WTC11 (cell line): ENCODE results near the gene PANK4. TPM values are rescaled to one million over a fixed set of nuclear protein-coding genes. Genes with fewer than 3 reads are reported as not detected.

Source experiments
- ATAC-seq: fragments of 200-7000 bp; cut with Tn5 transposase; 2 replicates; pipeline ENCODE4 v1.10.0; 2021; ENCODE audit warnings: mild to moderate bottlenecking, moderate library complexity
- CTCF ChIA-PET: fragments of 300-600 bp; sonication (Branson Sonifier 250); formaldehyde crosslinking; loops from one replicate; lab custom pipeline; 2021; ENCODE audit warnings: antibody characterized with exemption; lab: Charles Lee
- POLR2A ChIA-PET: fragments of 350-600 bp; sonication (Branson Sonifier 250); formaldehyde crosslinking; loops from one replicate; lab custom pipeline; 2021; ENCODE audit warnings: antibody characterized with exemption; lab: Charles Lee
- DNase-seq: peaks from one replicate; pipeline ENCODE4 v3.0.0; 2021; ENCODE audit warnings: low spot score
- H3K27ac Mint-ChIP-seq: 2 replicates; pipeline ENCODE4 v1.8.0; 2021; ENCODE audit warnings: mixed read lengths
- H3K27me3 Mint-ChIP-seq: 2 replicates; pipeline ENCODE4 v1.8.0; 2021; ENCODE audit warnings: low read depth, mild to moderate bottlenecking, moderate library complexity, mixed read lengths
- H3K36me3 Mint-ChIP-seq: 2 replicates; pipeline ENCODE4 v1.8.0; 2021; ENCODE audit warnings: mixed read lengths
- H3K4me1 Mint-ChIP-seq: 2 replicates; pipeline ENCODE4 v1.8.0; 2022; ENCODE audit warnings: mixed read lengths
- H3K4me3 Mint-ChIP-seq: 2 replicates; pipeline ENCODE4 v1.8.0; 2021; ENCODE audit warnings: mild to moderate bottlenecking, moderate library complexity, mixed read lengths
- H3K9me3 Mint-ChIP-seq: 2 replicates; pipeline ENCODE4 v1.8.0; 2021; ENCODE audit warnings: mixed read lengths
- ELF4 ChIP-seq: sonication (generic); formaldehyde crosslinking; IDR thresholded peaks from 2 replicates; pipeline ENCODE4 v1.8.1; 2022; ENCODE audit warnings: low read depth, mild to moderate bottlenecking, moderate library complexity, missing genetic modification reagents
- EMX1 ChIP-seq: fragments of 250-450 bp; sonication (Bioruptor Pico); IDR thresholded peaks from 2 replicates; pipeline ENCODE4 v1.8.0; 2021; ENCODE audit warnings: mild to moderate bottlenecking
- FOXJ3 ChIP-seq: sonication (generic); formaldehyde crosslinking; IDR thresholded peaks from 2 replicates; pipeline ENCODE4 v1.9.0; 2021; ENCODE audit warnings: missing genetic modification reagents, mild to moderate bottlenecking, borderline replicate concordance
- GRHL2 ChIP-seq: fragments of 250-450 bp; sonication (Bioruptor Pico); IDR thresholded peaks from 2 replicates; pipeline ENCODE4 v1.8.0; 2022; ENCODE audit warnings: mild to moderate bottlenecking, moderate library complexity; ENCODE audit not compliant: insufficient replicate concordance, severe bottlenecking
- HMGA2 ChIP-seq: fragments of 250-450 bp; sonication (Bioruptor Pico); IDR thresholded peaks from 2 replicates; pipeline ENCODE4 v1.4.0; 2021; ENCODE audit warnings: mild to moderate bottlenecking, moderate library complexity
- NR3C1 ChIP-seq: sonication (generic); formaldehyde crosslinking; conservative IDR thresholded peaks from 2 replicates; pipeline ENCODE4 v1.8.1; 2023; ENCODE audit warnings: low read depth, mild to moderate bottlenecking, missing genetic modification reagents
- OVOL2 ChIP-seq: fragments of 250-450 bp; sonication (Bioruptor Pico); IDR thresholded peaks from 2 replicates; pipeline ENCODE4 v1.9.0; 2021; ENCODE audit warnings: mild to moderate bottlenecking, borderline replicate concordance
- SOX15 ChIP-seq: fragments of 250-450 bp; sonication (Bioruptor Pico); IDR thresholded peaks from 2 replicates; pipeline ENCODE4 v1.9.0; 2021; ENCODE audit warnings: mild to moderate bottlenecking
- ZBTB21 ChIP-seq: sonication (generic); formaldehyde crosslinking; IDR thresholded peaks from 2 replicates; pipeline ENCODE4 v1.8.1; 2023; ENCODE audit warnings: mild to moderate bottlenecking, missing genetic modification reagents, borderline replicate concordance
- ZMAT4 ChIP-seq: fragments of 250-450 bp; sonication (Bioruptor Pico); IDR thresholded peaks from 2 replicates; pipeline ENCODE4 v1.9.0; 2021; ENCODE audit warnings: mild to moderate bottlenecking
- ZNF263 ChIP-seq: sonication (generic); formaldehyde crosslinking; IDR thresholded peaks from 2 replicates; pipeline ENCODE4 v1.8.1; 2022; ENCODE audit warnings: low read depth, mild to moderate bottlenecking, moderate library complexity, missing genetic modification reagents
- ZNF512 ChIP-seq: sonication (generic); formaldehyde crosslinking; IDR thresholded peaks from 2 replicates; pipeline ENCODE4 v1.8.1; 2022; ENCODE audit warnings: missing genetic modification reagents, borderline replicate concordance
- total RNA-seq: library from RNA; stranded (reverse); gene quantifications from 3 replicates; pipeline ENCODE4 v1.2.3, GENCODE V29; 2021
- TF ChIP-seq, protein P1 (sequence below): sonication (generic); formaldehyde crosslinking; IDR thresholded peaks from 2 replicates; pipeline ENCODE4 v1.8.1; 2022; ENCODE audit warnings: mild to moderate bottlenecking, moderate library complexity, missing genetic modification reagents
- TF ChIP-seq, protein P2 (sequence below): sonication (generic); formaldehyde crosslinking; IDR thresholded peaks from 2 replicates; pipeline ENCODE4 v1.8.1; 2023; ENCODE audit warnings: mild to moderate bottlenecking, missing genetic modification reagents
- TF ChIP-seq, protein P3 (sequence below): fragments of 250-450 bp; sonication (Bioruptor Pico); IDR thresholded peaks from 2 replicates; pipeline ENCODE4 v1.9.0; 2021; ENCODE audit warnings: moderate library complexity, mild to moderate bottlenecking, inconsistent platforms, borderline replicate concordance
- TF ChIP-seq, protein P4 (sequence below): sonication (generic); formaldehyde crosslinking; conservative IDR thresholded peaks from 2 replicates; pipeline ENCODE4 v1.8.1; 2022; ENCODE audit warnings: mild to moderate bottlenecking, missing genetic modification reagents
- TF ChIP-seq, protein P5 (sequence below): sonication (generic); formaldehyde crosslinking; IDR thresholded peaks from 2 replicates; pipeline ENCODE4 v1.8.0; 2022; ENCODE audit warnings: missing genetic modification reagents

Gene PANK4
- total RNA-seq, 1 experiment from 2014 or later, result 52.5 TPM

GRCh38 chr1:2560299-2561073 is 34.1 kb upstream of the PANK4 start:
- Mint-ChIP-seq H3K4me1 (peaks cover 6% of the 10 kb centered on the region; the same call in 1 of the 2 replicates), H3K27ac (no peak overlapping the region), H3K27me3 (no peaks in the 10 kb centered on the region), H3K4me3 (no peak overlapping the region), H3K9me3 (no peaks in the 10 kb centered on the region), H3K36me3 (no peaks in the 10 kb centered on the region)
- ChIA-PET POLR2A (interaction anchor here (0.6 kb wide), 1 partner anchor 12 kb away, joined by 3 read pairs; no protein-coding TSS in a partner anchor), CTCF (interaction anchor here (0.6 to 3.8 kb wide), 9 partner anchors 13 to 792 kb away, joined by 3 to 28 read pairs (median 8); partner anchors contain the start of gene PRXL2B)
- no peak for DNase-seq
- no peak for ATAC-seq
- TF ChIP-seq ZBTB21 (CRISPR knock-in tag), result no peak
- no peak for TF ChIP-seq ZNF263
- no peak for TF ChIP-seq FOXJ3 (CRISPR knock-in tag)
- no peak for TF ChIP-seq NR3C1 (CRISPR knock-in tag)
- TF ChIP-seq, protein P1, sequence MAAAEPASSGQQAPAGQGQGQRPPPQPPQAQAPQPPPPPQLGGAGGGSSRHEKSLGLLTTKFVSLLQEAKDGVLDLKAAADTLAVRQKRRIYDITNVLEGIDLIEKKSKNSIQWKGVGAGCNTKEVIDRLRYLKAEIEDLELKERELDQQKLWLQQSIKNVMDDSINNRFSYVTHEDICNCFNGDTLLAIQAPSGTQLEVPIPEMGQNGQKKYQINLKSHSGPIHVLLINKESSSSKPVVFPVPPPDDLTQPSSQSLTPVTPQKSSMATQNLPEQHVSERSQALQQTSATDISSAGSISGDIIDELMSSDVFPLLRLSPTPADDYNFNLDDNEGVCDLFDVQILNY (CRISPR knock-in tag), result no peak
- TF ChIP-seq, protein P2, sequence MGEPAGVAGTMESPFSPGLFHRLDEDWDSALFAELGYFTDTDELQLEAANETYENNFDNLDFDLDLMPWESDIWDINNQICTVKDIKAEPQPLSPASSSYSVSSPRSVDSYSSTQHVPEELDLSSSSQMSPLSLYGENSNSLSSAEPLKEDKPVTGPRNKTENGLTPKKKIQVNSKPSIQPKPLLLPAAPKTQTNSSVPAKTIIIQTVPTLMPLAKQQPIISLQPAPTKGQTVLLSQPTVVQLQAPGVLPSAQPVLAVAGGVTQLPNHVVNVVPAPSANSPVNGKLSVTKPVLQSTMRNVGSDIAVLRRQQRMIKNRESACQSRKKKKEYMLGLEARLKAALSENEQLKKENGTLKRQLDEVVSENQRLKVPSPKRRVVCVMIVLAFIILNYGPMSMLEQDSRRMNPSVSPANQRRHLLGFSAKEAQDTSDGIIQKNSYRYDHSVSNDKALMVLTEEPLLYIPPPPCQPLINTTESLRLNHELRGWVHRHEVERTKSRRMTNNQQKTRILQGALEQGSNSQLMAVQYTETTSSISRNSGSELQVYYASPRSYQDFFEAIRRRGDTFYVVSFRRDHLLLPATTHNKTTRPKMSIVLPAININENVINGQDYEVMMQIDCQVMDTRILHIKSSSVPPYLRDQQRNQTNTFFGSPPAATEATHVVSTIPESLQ, result no peak
- no peak for TF ChIP-seq ELF4
- no peak for TF ChIP-seq OVOL2
- TF ChIP-seq ZMAT4 (CRISPR knock-in tag), result no peak
- TF ChIP-seq, protein P3, sequence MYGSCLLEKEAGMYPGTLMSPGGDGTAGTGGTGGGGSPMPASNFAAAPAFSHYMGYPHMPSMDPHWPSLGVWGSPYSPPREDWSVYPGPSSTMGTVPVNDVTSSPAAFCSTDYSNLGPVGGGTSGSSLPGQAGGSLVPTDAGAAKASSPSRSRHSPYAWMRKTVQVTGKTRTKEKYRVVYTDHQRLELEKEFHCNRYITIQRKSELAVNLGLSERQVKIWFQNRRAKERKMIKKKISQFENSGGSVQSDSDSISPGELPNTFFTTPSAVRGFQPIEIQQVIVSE (CRISPR knock-in tag), result no peak
- no peak for TF ChIP-seq EMX1
- no peak for TF ChIP-seq HMGA2
- no peak for TF ChIP-seq GRHL2
- TF ChIP-seq, protein P4, sequence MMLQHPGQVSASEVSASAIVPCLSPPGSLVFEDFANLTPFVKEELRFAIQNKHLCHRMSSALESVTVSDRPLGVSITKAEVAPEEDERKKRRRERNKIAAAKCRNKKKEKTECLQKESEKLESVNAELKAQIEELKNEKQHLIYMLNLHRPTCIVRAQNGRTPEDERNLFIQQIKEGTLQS (CRISPR knock-in tag), result no peak
- TF ChIP-seq SOX15 (CRISPR knock-in tag), result no peak
- no peak for TF ChIP-seq ZNF512 (CRISPR knock-in tag)
- TF ChIP-seq, protein P5, sequence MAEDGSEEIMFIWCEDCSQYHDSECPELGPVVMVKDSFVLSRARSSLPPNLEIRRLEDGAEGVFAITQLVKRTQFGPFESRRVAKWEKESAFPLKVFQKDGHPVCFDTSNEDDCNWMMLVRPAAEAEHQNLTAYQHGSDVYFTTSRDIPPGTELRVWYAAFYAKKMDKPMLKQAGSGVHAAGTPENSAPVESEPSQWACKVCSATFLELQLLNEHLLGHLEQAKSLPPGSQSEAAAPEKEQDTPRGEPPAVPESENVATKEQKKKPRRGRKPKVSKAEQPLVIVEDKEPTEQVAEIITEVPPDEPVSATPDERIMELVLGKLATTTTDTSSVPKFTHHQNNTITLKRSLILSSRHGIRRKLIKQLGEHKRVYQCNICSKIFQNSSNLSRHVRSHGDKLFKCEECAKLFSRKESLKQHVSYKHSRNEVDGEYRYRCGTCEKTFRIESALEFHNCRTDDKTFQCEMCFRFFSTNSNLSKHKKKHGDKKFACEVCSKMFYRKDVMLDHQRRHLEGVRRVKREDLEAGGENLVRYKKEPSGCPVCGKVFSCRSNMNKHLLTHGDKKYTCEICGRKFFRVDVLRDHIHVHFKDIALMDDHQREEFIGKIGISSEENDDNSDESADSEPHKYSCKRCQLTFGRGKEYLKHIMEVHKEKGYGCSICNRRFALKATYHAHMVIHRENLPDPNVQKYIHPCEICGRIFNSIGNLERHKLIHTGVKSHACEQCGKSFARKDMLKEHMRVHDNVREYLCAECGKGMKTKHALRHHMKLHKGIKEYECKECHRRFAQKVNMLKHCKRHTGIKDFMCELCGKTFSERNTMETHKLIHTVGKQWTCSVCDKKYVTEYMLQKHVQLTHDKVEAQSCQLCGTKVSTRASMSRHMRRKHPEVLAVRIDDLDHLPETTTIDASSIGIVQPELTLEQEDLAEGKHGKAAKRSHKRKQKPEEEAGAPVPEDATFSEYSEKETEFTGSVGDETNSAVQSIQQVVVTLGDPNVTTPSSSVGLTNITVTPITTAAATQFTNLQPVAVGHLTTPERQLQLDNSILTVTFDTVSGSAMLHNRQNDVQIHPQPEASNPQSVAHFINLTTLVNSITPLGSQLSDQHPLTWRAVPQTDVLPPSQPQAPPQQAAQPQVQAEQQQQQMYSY (CRISPR knock-in tag), result no peak
- TF ChIP-seq, all 79 proteins: peak for 0
